Keratinocyte (primary cell): Measurements from ENCODE around the gene CABP2.

Experiments
- CTCF ChIP-seq, 3 experiments: IDR thresholded peaks in 1 of 3; conservative IDR thresholded peaks in 1 of 3; optimal IDR thresholded peaks in 1 of 3; 2 replicates in 2 of 3; 3 replicates in 1 of 3; pipeline versions ENCODE3 to v1.5.1; 2011; ENCODE audit warnings: low read length in 3 of 3, mild to moderate bottlenecking in 3 of 3, moderate library complexity in 2 of 3, control low read depth in 1 of 3, inconsistent platforms in 1 of 3; ENCODE audit not compliant: insufficient read depth in 2 of 3; ENCODE audit errors: extremely low read depth in 1 of 3
- EZH2 ChIP-seq: IDR thresholded peaks from one replicate; pipeline ENCODE4 v1.6.1; 2012; ENCODE audit warnings: inconsistent platforms, mild to moderate bottlenecking, low read length, moderate library complexity

- no peak for TF ChIP-seq EZH2
- no peak for TF ChIP-seq CTCF (optimal IDR thresholded peaks at IDR 0.05 in 1 of 3, IDR thresholded peaks at IDR 0.05 in 1 of 3, conservative IDR thresholded peaks at IDR 0.05 in 1 of 3; ENCODE audit: extremely low read depth in 1 of 3, insufficient read depth in 2 of 3, low read length in 3 of 3)
Observed at GRCh38 chr11:67562963-67563704, 39.9 kb upstream of the CABP2 start.
